NT2/D1 (cell line): ENCODE measurements around the gene ZNF324.

Experiments used
- YY1 ChIP-seq: IDR thresholded peaks from 2 replicates; pipeline ENCODE4 v1.6.1; 2011; ENCODE audit not compliant: insufficient read length, insufficient read depth
- ZNF274 ChIP-seq: IDR thresholded peaks from 2 replicates; pipeline ENCODE4 v1.6.1; 2011; ENCODE audit warnings: mild to moderate bottlenecking, low read depth, low read length

- no peak for TF ChIP-seq YY1
- TF ChIP-seq ZNF274, result no peak
These were observed 47.7 kb downstream of the ZNF324 start for GRCh38 chr19:58514564-58515022.
